Neutrophil (primary cell): ENCODE results near the gene CRADD.

Experiments
- H3K27ac ChIP-seq: fragments of 200-600 bp; sonication (generic); 2 replicates; pipeline ENCODE4 v1.5.1; 2016; ENCODE audit warnings: mild to moderate bottlenecking, moderate library complexity
- H3K27me3 ChIP-seq: fragments of 200-600 bp; sonication (generic); 2 replicates; pipeline ENCODE4 v1.6.0; 2016; ENCODE audit warnings: mild to moderate bottlenecking
- H3K36me3 ChIP-seq: fragments of 200-600 bp; sonication (generic); 2 replicates; pipeline ENCODE4 v1.5.1; 2017
- H3K4me1 ChIP-seq, 2 experiments: fragments of 200-600 bp in 1 of 2; sonication (generic) in 1 of 2; 1 replicate in 1 of 2; 2 replicates in 1 of 2; pipeline versions ENCODE4 v1.5.1 to v1.6.1; 2013 to 2016; ENCODE audit warnings: low read depth in 1 of 2, low read length in 1 of 2, mild to moderate bottlenecking in 1 of 2, moderate library complexity in 1 of 2; ENCODE audit not compliant: control insufficient read depth in 1 of 2, insufficient read depth in 1 of 2
- H3K4me3 ChIP-seq, 2 experiments: fragments of 200-600 bp in 1 of 2; sonication (generic) in 1 of 2; 1 replicate in 1 of 2; 2 replicates in 1 of 2; pipeline ENCODE4 v1.5.1; 2013 to 2016; ENCODE audit warnings: low read depth in 1 of 2, low read length in 1 of 2, mild to moderate bottlenecking in 1 of 2, moderate library complexity in 1 of 2
- H3K9me3 ChIP-seq: fragments of 200-600 bp; sonication (generic); 2 replicates; pipeline ENCODE4 v1.5.1; 2016
- CTCF ChIP-seq: fragments of 200-600 bp; sonication (generic); IDR thresholded peaks from 2 replicates; pipeline ENCODE4 v1.5.1; 2016; ENCODE audit warnings: antibody characterized with exemption

CRADD gene

DNA sequence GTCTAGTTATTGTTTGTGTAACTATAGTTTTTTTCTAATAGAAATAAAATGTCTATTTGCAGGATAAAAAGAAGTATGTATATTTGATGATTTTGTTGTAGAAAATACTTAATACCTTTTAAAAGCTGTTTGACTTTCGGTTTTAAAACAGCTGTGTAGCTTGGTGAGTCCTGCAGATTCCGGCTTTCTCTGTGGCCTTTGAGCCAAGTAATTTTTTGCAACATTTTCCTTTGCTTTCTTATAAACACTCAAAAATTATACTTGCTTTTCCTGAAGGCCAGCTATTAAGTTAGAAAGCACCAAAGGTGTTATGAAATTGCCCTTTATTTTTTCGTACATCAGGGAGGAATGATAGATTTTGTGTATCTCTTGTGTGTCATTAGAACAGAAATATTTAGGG is 63.6 kb downstream of the CRADD start:
- H3K27ac ChIP-seq, result no peak overlapping the region
- no peak overlapping the region for H3K4me3 ChIP-seq
- H3K9me3 ChIP-seq, result no peaks in the 10 kb centered on the region
- H3K4me1 ChIP-seq, result peaks cover 13 to 27% of the 10 kb centered on the region in 2 experiments
- no peak for TF ChIP-seq CTCF
- peaks cover 37% of the 10 kb centered on the region for H3K27me3 ChIP-seq
- no peaks in the 10 kb centered on the region for H3K36me3 ChIP-seq

- H3K4me1 ChIP-seq, result peaks cover 13 to 27% of the 10 kb centered on the region in 2 experiments
- no peaks in the 10 kb centered on the region for H3K36me3 ChIP-seq
- H3K4me3 ChIP-seq, result peak overlapping the region in 1 of 2 experiments; percentile 50
- no peaks in the 10 kb centered on the region for H3K9me3 ChIP-seq
- no peak for TF ChIP-seq CTCF
- H3K27ac ChIP-seq, result no peak overlapping the region
- H3K27me3 ChIP-seq, result peaks cover 37% of the 10 kb centered on the region
Measured at GRCh38 chr12:93741659-93742109, 64.5 kb downstream of the CRADD start.

GRCh38 chr12:93742110-93742934 is 65.1 kb downstream of the CRADD start:
- H3K27me3 ChIP-seq, result peaks cover 37% of the 10 kb centered on the region
- H3K4me1 ChIP-seq, result peaks cover 13 to 27% of the 10 kb centered on the region in 2 experiments
- TF ChIP-seq CTCF, result no peak

DNA sequence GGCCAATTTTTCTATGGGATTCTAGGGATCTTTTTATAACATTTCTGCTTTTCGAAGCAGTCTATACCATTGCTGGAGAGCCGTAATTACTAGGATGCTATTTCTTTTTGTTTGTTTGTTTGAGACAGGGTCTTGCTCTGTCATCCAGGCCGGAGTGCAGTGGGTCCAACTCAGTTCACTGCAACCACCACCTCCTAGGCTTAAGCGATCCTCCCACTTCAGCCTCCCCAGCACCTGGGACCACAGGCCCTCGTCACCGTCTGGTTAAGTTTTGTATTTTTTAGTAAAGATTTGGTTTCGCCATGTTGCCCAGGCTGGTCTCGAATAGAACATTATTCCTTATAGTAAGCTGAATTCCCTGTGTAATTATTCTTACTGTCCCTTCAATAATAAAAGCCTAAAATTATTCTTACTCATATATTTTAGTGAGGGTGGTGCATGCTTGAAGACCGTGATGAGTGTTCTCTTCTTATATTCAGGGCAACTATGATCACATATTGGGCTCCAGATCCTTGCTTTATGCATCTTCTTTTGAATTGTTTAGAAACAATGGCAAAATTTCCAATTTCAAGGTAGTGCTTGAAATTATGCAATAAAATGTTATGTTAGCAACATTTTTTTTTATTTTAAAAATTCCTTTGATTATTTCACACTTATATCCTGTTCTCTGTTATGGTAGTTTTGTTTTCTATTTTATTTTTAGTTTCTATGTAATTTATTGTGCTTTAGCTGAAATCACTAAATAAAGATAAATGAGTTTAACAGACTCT is 66.2 kb downstream of the CRADD start:
- no peaks in the 10 kb centered on the region for H3K9me3 ChIP-seq
- H3K4me3 ChIP-seq, result peak overlapping the region in 1 of 2 experiments; percentile 50
- no peak overlapping the region for H3K27ac ChIP-seq
- peaks cover 13 to 27% of the 10 kb centered on the region in 2 experiments for H3K4me1 ChIP-seq
- H3K27me3 ChIP-seq, result peaks cover 37% of the 10 kb centered on the region
- no peak for TF ChIP-seq CTCF
- no peaks in the 10 kb centered on the region for H3K36me3 ChIP-seq

More at GRCh38 chr12:93742110-93742934, 65.1 kb downstream of the CRADD start:
- H3K27ac ChIP-seq, result no peak overlapping the region
- H3K4me3 ChIP-seq, result peak overlapping the region; percentile 40 to 50
- no peaks in the 10 kb centered on the region for H3K9me3 ChIP-seq
- H3K36me3 ChIP-seq, result no peaks in the 10 kb centered on the region

GRCh38 chr12:93743999-93744689 is 67.0 kb downstream of the CRADD start:
- peaks cover 37% of the 10 kb centered on the region for H3K27me3 ChIP-seq
- H3K36me3 ChIP-seq, result no peaks in the 10 kb centered on the region
- peaks cover 13 to 27% of the 10 kb centered on the region in 2 experiments for H3K4me1 ChIP-seq
- no peak overlapping the region for H3K4me3 ChIP-seq
- H3K9me3 ChIP-seq, result no peaks in the 10 kb centered on the region
- no peak for TF ChIP-seq CTCF
- H3K27ac ChIP-seq, result no peak overlapping the region
